Osteoblast (primary cell): ENCODE data around the gene SEC14L6. TPM values are rescaled to one million over a fixed set of nuclear protein-coding genes. Genes with fewer than 3 reads are reported as not detected.
A peak's percentile ranks its signal among the peaks of the same experiment; 100 is the strongest.
"Not testable (repeated sequence)": the region's sequence is repeated elsewhere in the genome, so short reads cannot be mapped to it uniquely, and the experiment has no call there.

ENCODE experiments used
- DNase-seq: peaks from one replicate; pipeline ENCODE4 v3.0.0; 2011; ENCODE audit warnings: low spot score, mixed read lengths; ENCODE audit not compliant: insufficient read length; ENCODE audit errors: missing footprints
- H2AFZ ChIP-seq: 2 replicates; pipeline ENCODE4 v1.6.0; 2011; ENCODE audit warnings: mild to moderate bottlenecking, low read length
- H3K27ac ChIP-seq: 2 replicates; pipeline ENCODE4 v1.5.1; 2011; ENCODE audit warnings: mild to moderate bottlenecking, low read depth, low read length, moderate library complexity
- H3K27me3 ChIP-seq: 2 replicates; pipeline ENCODE4 v1.6.0; 2012; ENCODE audit warnings: mild to moderate bottlenecking, control low read depth, inconsistent platforms, low read length, moderate library complexity; ENCODE audit not compliant: insufficient read depth
- H3K36me3 ChIP-seq: 2 replicates; pipeline ENCODE4 v1.5.1; 2011; ENCODE audit warnings: mild to moderate bottlenecking, low read length, control low read depth, moderate library complexity; ENCODE audit not compliant: insufficient read depth
- H3K4me1 ChIP-seq: 2 replicates; pipeline ENCODE4 v1.5.1; 2011; ENCODE audit warnings: mild to moderate bottlenecking, low read length, control low read depth, moderate library complexity; ENCODE audit not compliant: insufficient read depth
- H3K4me2 ChIP-seq: 2 replicates; pipeline ENCODE4 v1.6.0; 2011; ENCODE audit warnings: mild to moderate bottlenecking, low read length; ENCODE audit not compliant: insufficient read depth
- H3K4me3 ChIP-seq: fragments of 200-600 bp; sonication (generic); 3 replicates; pipeline ENCODE4 v1.5.1; 2012; ENCODE audit warnings: mild to moderate bottlenecking, low read length, inconsistent platforms; ENCODE audit not compliant: insufficient read depth
- H3K79me2 ChIP-seq: 2 replicates; pipeline ENCODE4 v1.6.0; 2012; ENCODE audit warnings: mild to moderate bottlenecking, low read length, control low read depth, inconsistent platforms; ENCODE audit not compliant: insufficient read depth
- H3K9me3 ChIP-seq: 2 replicates; pipeline ENCODE4 v1.5.1; 2011; ENCODE audit warnings: low read depth, low read length, control low read depth
- H4K20me1 ChIP-seq: 2 replicates; pipeline ENCODE4 v1.6.0; 2012; ENCODE audit warnings: mild to moderate bottlenecking, low read length, control low read depth; ENCODE audit not compliant: insufficient read depth
- CTCF ChIP-seq: IDR thresholded peaks from 2 replicates; pipeline ENCODE4 v1.5.1; 2011; ENCODE audit warnings: mild to moderate bottlenecking, low read depth, low read length, moderate library complexity; ENCODE audit errors: extremely low read depth
- total RNA-seq: library from RNA; depleted of rRNA; stranded (reverse); fragments of >200 nt; gene quantifications from 2 replicates; pipeline ENCODE4 v1.2.3, GENCODE V29; 2012

Gene SEC14L6
- total RNA-seq, 1 donor, result not detected

GRCh38 chr22:30552719-30553118 is 6.2 kb upstream of the SEC14L6 start:
- H2AFZ ChIP-seq, result no peak overlapping the region
- no peaks in the 10 kb centered on the region for H3K27me3 ChIP-seq
- no peaks in the 10 kb centered on the region for H3K9me3 ChIP-seq
- DNase-seq, result no peak
- TF ChIP-seq CTCF, result no peak
- H3K79me2 ChIP-seq, result no peaks in the 10 kb centered on the region
- no peak overlapping the region for H3K4me2 ChIP-seq
- no peaks in the 10 kb centered on the region for H3K36me3 ChIP-seq
- no peaks in the 10 kb centered on the region for H4K20me1 ChIP-seq
- H3K4me3 ChIP-seq, result no peak overlapping the region
- H3K27ac ChIP-seq, result no peak overlapping the region
- no peaks in the 10 kb centered on the region for H3K4me1 ChIP-seq

GRCh38 chr22:30551813-30552212 is 5.3 kb upstream of the SEC14L6 start:
- not testable (repeated sequence) for H3K9me3 ChIP-seq, H3K4me1 ChIP-seq, H3K79me2 ChIP-seq

GRCh38 chr22:30547188-30547587 is 647 bp upstream of the SEC14L6 start:
- DNase-seq, result no peak
- Histone ChIP-seq H3K9me3 (no peaks in the 10 kb centered on the region), H3K27me3 (peaks cover 13% of the 10 kb centered on the region), H2AFZ (no peak overlapping the region), H3K36me3 (no peaks in the 10 kb centered on the region), H3K79me2 (no peaks in the 10 kb centered on the region), H4K20me1 (no peaks in the 10 kb centered on the region), H3K27ac (no peak overlapping the region), H3K4me2 (no peak overlapping the region), H3K4me1 (no peaks in the 10 kb centered on the region), H3K4me3 (no peak overlapping the region)
- no peak for TF ChIP-seq CTCF

More at GRCh38 chr22:30551813-30552212, 5.3 kb upstream of the SEC14L6 start:
- DNase-seq, H3K4me3 ChIP-seq, H4K20me1 ChIP-seq, H3K27ac ChIP-seq, H2AFZ ChIP-seq, H3K36me3 ChIP-seq, H3K4me2 ChIP-seq, H3K27me3 ChIP-seq: not testable (repeated sequence)

- Histone ChIP-seq H3K4me3 (no peak overlapping the region), H3K4me1 (peaks cover 3% of the 10 kb centered on the region), H3K27ac (no peak overlapping the region), H3K27me3 (peaks cover 23% of the 10 kb centered on the region), H3K4me2 (peak overlapping the region; percentile 45), H4K20me1 (no peaks in the 10 kb centered on the region), H3K9me3 (no peaks in the 10 kb centered on the region), H3K79me2 (no peaks in the 10 kb centered on the region), H2AFZ (no peak overlapping the region), H3K36me3 (no peaks in the 10 kb centered on the region)
- no peak for TF ChIP-seq CTCF
- DNase-seq, result no peak
These were observed 3.7 kb downstream of the SEC14L6 start for GRCh38 chr22:30542811-30543188.
